Pancreas (tissue), 10 donors: ENCODE results near the gene CMKLR1. TPM values are rescaled to one million over a fixed set of nuclear protein-coding genes. Genes with fewer than 3 reads are reported as not detected.

Experiments
- ATAC-seq, 4 donors: fragments of 200-7000 bp; cut with Tn5 transposase; one replicate each; pipeline versions ENCODE4 v1.8.0 to v1.9.1; 2020; ENCODE audit warnings: mild to moderate bottlenecking in 4 of 4, moderate library complexity in 4 of 4
- DNase-seq, 6 donors: peaks; one replicate each; pipeline ENCODE4 v3.0.0-alpha.2; 2020
- FAIRE-seq: peaks from 2 replicates; lab custom pipeline; 2012; peaks lifted over from hg19 to GRCh38; lab: Jason Lieb, UNC
- H3K27ac ChIP-seq, 4 donors: fragments of 200-600 bp; sonication (generic); 1 replicate in 3 of 4; 2 replicates in 1 of 4; pipeline versions ENCODE4 v1.5.0 to v1.8.0; 2020
- H3K27me3 ChIP-seq, 4 donors: fragments of 200-600 bp; one replicate each; pipeline ENCODE4 v1.8.0; 2021
- H3K36me3 ChIP-seq, 3 donors: fragments of 200-600 bp; sonication (generic) in 1 of 3; one replicate each; pipeline versions ENCODE4 v1.5.0 to v1.8.0; 2020 to 2021
- H3K4me1 ChIP-seq, 3 donors: fragments of 200-600 bp; one replicate each; pipeline ENCODE4 v1.8.0; 2021
- H3K4me3 ChIP-seq, 4 donors: fragments of 200-600 bp; sonication (generic) in 2 of 4; one replicate each; pipeline versions ENCODE4 v1.5.0 to v1.8.0; 2020 to 2021
- H3K9me3 ChIP-seq, 4 donors: fragments of 200-600 bp; one replicate each; pipeline ENCODE4 v1.8.0; 2021
- WGBS, 2 donors: extraction: QIAGEN DNeasy Blood & Tissue Kit; methylation state at CpG; one replicate each; pipeline ENCODE4 v1.1.7; 2013; 5-methylcytosine and 5-hydroxymethylcytosine counted together
- intact Hi-C, 3 donors: fragments of 100-400 bp; cut with DNase I; formaldehyde crosslinking; loops; one replicate each; pipeline versions ENCODE4 v1.11.1 to v1.14.2; 2022
- polyA plus RNA-seq, 2 donors: library from polyadenylated mRNA; stranded (reverse); fragments of 200-250 nt; gene quantifications; one replicate each; pipeline ENCODE4 v1.2.3, GENCODE V29; 2013
- total RNA-seq, 6 donors: library from RNA; stranded (reverse); fragmentation: NEBNext Ultra II Directional in 4 of 6; extraction: Animal tissue kit (Norgen Biotek cat#: 25700) in 4 of 6; gene quantifications; one replicate each; pipeline versions ENCODE4 v1.2.1 to v1.2.4, GENCODE V29; 2021 to 2023
- TF ChIP-seq, protein P1 (sequence below), 4 donors: fragments of 200-600 bp; sonication (generic) in 3 of 4; IDR thresholded peaks; one replicate each; pipeline versions ENCODE4 v1.5.0 to v1.8.0; 2021; ENCODE audit warnings: antibody characterized with exemption in 4 of 4
- donor health status: healthy with polysubstance abuse.
- donor health status: DM: no; HTN: no; CAD: no; lungs with moderate emphysema.
- donor health status: DM: no; HTN: no; CAD: no.
- donor health status: control.
- donor health status: control.
- donor health status: Bipolar disorder and iron deficiency.
- donor health status: DM: yes; HTN: yes; CAD: no.
- donor health status: DM: no; HTN: no; CAD: no.
- donor health status: DM: no; HTN: no; CAD: no.
- donor health status: DM: yes; HTN: yes; CAD: no.

The CMKLR1 gene
- total and polyA plus RNA-seq, 8 donors: 0.95 to 7.4 (median 1.4) TPM

DNA sequence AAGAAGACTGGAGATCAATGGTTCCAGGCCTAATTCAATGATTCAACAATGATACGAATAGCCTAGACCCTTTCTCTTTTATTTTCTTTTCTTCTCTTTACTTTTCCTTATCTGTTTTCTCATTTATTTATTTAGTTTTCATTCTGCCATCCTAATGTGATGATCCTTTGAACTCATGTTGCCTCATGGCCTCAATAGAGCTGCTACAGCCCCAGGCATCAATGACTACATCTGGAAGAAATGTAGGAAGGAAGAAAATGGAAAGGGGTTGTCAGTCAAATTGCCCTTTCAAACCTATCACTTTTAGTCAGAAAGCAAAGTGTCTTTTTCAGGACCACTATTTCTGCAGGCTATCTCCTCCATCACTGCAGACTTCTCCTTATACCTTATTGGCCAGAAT is 69.9 kb downstream of the CMKLR1 start:
- H3K9me3 ChIP-seq: no peaks in the 10 kb centered on the region
- TF ChIP-seq, protein P1, sequence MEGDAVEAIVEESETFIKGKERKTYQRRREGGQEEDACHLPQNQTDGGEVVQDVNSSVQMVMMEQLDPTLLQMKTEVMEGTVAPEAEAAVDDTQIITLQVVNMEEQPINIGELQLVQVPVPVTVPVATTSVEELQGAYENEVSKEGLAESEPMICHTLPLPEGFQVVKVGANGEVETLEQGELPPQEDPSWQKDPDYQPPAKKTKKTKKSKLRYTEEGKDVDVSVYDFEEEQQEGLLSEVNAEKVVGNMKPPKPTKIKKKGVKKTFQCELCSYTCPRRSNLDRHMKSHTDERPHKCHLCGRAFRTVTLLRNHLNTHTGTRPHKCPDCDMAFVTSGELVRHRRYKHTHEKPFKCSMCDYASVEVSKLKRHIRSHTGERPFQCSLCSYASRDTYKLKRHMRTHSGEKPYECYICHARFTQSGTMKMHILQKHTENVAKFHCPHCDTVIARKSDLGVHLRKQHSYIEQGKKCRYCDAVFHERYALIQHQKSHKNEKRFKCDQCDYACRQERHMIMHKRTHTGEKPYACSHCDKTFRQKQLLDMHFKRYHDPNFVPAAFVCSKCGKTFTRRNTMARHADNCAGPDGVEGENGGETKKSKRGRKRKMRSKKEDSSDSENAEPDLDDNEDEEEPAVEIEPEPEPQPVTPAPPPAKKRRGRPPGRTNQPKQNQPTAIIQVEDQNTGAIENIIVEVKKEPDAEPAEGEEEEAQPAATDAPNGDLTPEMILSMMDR (IDR thresholded peaks at IDR 0.05): no peak
- no peaks in the 10 kb centered on the region for H3K27me3 ChIP-seq
- WGBS, 2 donors: 55 to 62% methylated on average over 1 of the region's 1 CpG
- intact Hi-C loops: no loop called here
- no peak overlapping the region for H3K4me3 ChIP-seq
- H3K27ac ChIP-seq: no peak overlapping the region
- H3K4me1 ChIP-seq: no peaks in the 10 kb centered on the region
- no peaks in the 10 kb centered on the region for H3K36me3 ChIP-seq
- ATAC-seq (no peak), FAIRE-seq (no peak), DNase-seq (no peak)

DNA sequence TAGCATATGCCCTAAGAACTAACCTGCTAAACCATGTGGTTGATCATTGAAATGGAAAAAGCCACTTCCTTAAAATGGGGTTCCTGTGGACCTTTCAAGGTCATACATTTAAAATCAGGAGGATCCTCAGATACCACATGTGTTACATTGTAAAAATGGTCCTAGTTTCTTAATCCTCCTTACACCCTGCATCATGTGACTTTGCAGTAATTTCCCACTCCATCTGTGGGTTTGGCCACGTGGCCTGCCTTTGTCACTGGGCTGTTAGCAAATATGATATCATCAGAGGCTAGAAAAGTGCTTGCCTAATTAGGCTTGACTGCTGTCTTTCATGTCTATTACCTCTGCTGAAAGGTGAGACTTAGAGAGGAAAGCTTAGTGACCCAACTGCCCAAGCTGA is 70.7 kb downstream of the CMKLR1 start:
- intact Hi-C loops: no loop called here
- Histone ChIP-seq H3K36me3 (no peaks in the 10 kb centered on the region), H3K4me1 (no peaks in the 10 kb centered on the region), H3K4me3 (no peak overlapping the region), H3K27ac (no peak overlapping the region), H3K9me3 (no peaks in the 10 kb centered on the region), H3K27me3 (no peaks in the 10 kb centered on the region)
- DNase-seq (no peak), ATAC-seq (no peak), FAIRE-seq (no peak)
- TF ChIP-seq, protein P1 (IDR thresholded peaks at IDR 0.05): no peak
- WGBS, 2 donors: 28 to 35% methylated on average over 1 of the region's 1 CpG

DNA sequence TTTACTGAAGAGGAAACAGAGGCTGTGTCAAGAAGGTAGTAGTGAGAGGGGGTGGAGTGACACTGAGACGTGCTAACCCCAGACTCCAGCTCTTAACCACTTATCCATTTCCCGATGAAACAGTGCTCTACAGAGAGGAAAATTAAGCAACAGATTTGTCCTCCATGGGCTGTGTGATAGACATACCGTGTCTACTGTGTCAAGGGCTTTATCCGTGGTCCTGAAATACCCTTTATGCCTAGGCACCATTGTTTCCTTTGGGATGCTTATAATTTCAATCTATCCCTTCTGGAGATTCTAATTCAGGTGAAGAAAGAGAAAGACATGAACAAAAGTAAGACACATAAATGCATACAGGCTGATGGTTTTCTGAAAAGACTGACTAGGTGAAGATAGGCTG is 71.7 kb downstream of the CMKLR1 start:
- intact Hi-C loops: no loop called here
- no peak for FAIRE-seq

DNA sequence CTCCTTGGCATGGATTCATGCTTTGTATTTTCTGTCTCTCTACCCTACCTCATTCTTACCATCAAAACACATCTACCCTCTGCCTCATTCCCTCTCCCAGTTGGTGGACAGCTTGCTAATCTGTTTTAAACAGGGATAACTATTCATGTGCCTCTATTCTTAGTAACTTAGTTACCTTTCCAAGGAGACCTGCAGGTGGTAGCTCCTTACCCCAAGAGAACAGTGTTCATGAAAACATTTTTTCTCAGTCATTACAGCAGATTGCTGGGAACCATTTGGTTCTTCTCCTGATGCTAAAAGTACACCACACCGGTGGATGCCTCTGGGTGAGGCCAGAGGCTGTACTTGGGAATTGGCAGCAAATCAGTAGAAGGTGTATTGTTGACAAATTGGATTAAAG is 73.0 kb downstream of the CMKLR1 start:
- ATAC-seq: no peak

More for the DNA sequence above, 71.7 kb downstream of the CMKLR1 start:
- DNase-seq: no peak
- H3K9me3 ChIP-seq: no peaks in the 10 kb centered on the region
- no peak for ATAC-seq
- no peaks in the 10 kb centered on the region for H3K4me1 ChIP-seq
- no peak overlapping the region for H3K27ac ChIP-seq
- no peaks in the 10 kb centered on the region for H3K36me3 ChIP-seq
- no peak overlapping the region for H3K4me3 ChIP-seq
- H3K27me3 ChIP-seq: no peaks in the 10 kb centered on the region
- 53 to 61% methylated on average over 4 of the region's 4 CpGs for WGBS, 2 donors
- TF ChIP-seq, protein P1 (IDR thresholded peaks at IDR 0.05): no peak

GRCh38 chr12:108265505-108265904 is 73.6 kb downstream of the CMKLR1 start:
- Histone ChIP-seq H3K27me3 (no peaks in the 10 kb centered on the region), H3K4me3 (no peak overlapping the region), H3K36me3 (no peaks in the 10 kb centered on the region), H3K27ac (no peak overlapping the region), H3K9me3 (no peaks in the 10 kb centered on the region), H3K4me1 (no peaks in the 10 kb centered on the region)
- FAIRE-seq: no peak
- ATAC-seq: no peak
- TF ChIP-seq, protein P1 (IDR thresholded peaks at IDR 0.05): no peak
- intact Hi-C loops: no loop called here
- no peak for DNase-seq
- WGBS, 2 donors: 41 to 46% methylated on average over 1 of the region's 1 CpG

More for the DNA sequence above, 73.0 kb downstream of the CMKLR1 start:
- TF ChIP-seq, protein P1 (IDR thresholded peaks at IDR 0.05): no peak
- intact Hi-C loops: no loop called here
- Histone ChIP-seq H3K9me3 (no peaks in the 10 kb centered on the region), H3K4me3 (no peak overlapping the region), H3K36me3 (no peaks in the 10 kb centered on the region), H3K4me1 (no peaks in the 10 kb centered on the region), H3K27me3 (no peaks in the 10 kb centered on the region), H3K27ac (no peak overlapping the region)
- FAIRE-seq (no peak), DNase-seq (no peak)
- WGBS, 2 donors: 56 to 78% methylated on average over 1 of the region's 1 CpG
